NCI-H446 (cell line): ENCODE results near the gene CCDC124.

Experiments
- DNase-seq, 2 experiments: peaks; one replicate each; lab custom pipeline; 2025; lab: John Stamatoyannopoulos, UW

CCDC124 gene

DNA sequence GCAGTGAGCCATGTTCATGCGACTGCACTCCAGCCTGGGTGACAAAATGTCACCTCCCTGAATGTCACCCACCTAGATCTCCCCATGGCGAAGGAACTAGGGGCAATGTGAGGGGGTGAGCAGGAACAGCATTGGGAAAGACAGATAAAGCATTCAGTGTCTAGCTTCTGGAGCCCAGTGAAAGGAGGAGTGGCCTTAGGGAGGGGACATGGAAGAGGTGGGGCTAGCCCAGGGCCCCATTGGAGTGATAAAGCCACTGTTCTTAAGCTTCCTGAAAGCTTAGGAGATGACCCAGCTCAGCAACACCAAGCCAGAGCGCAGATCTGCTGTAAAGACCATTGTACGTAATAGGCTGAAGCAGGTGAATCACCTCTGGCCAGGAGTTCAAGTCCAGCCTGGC lies 21.1 kb downstream of the CCDC124 start:
- no peak for DNase-seq

GRCh38 chr19:17954401-17954800 lies 21.6 kb downstream of the CCDC124 start:
- DNase-seq = no peak

DNA sequence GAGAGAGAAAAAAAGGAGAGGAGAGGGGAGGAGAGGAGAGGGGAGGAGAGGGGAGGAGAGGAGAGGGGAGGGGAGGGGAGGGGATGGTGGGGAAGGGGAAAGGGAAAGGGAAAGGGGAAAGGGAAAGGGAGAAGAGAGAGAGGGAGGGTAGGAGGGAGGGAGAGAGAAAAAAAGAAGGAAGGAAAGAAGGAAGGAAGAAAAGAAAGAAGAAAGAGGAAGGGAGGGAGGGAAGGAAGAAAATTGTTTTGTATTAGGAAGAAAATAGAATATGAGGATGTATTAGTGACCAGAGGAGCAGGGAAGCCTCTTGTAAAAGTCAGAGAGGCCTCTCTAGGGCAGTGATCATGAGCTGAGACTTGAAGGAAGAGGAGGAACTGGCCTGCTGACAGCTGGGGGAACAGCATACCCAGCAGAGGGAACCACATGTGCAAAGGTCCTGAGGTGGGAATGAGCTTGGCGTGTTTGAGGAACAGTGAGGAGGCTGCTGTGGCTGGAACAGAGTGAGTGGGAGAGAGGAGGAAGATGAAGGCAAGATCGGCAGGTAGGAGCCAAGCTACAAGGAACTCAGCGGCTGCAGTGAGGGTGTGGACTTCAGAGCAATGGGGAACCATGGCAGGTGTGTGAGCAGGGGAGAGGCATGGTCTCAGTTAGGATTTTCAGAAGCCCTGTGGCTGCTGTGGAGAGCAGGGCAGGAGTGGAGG lies 24.5 kb downstream of the CCDC124 start:
- DNase-seq = no peak

DNA sequence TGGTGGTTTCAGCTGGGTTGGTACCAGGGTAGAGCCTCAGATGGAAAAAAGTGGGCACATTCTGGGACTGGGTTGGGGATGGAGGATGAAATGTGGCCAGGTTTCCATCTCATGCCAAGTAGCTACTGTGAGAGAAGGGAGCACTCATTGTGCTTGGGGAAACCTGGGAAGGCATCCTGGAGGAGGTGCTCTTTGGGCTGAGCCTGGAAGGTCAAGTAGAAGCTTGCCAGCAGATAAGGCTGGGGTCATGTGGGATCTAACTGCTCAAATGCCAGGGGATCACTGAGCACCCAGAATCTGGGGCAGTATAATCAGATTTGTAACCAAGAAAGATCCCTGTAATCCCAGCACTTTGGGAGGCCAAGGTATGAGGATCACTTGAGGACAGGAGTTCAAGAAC lies 25.1 kb downstream of the CCDC124 start:
- no peak for DNase-seq

DNA sequence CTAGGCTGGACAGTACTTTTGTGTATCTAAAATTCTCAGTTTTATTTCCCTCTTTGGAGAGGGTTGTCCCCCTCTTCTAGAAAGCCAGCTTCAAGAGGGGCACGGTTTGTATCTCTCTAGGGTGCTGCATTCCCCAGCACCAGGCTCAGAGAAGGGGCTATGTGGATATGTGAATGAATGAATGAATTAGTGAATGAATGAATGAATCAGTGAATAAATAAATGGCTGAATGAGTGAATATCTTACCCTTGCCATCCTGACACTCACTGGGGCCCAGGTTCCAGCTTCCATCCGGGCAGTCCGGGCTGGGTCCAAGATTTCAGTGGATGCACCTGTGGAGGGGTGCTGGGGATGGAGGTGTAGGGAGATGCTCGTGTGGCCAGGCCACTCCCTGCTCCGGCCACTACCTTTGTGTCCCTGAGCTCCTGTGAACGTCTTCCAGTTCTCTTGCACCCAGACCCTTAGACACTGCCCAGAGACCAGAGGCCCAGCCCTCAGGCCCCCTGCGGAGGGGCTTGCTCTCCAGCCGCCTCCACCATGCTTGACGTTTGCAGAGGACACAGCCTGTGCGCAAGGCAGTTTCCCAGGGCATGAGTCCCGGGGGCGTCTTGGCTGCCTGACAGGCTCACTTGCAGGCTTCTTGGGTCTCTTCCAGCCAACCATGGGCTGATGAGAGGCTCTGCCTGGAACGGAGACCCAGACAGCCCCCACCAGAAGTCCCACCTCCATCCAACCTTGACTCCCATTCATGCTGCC lies 31.3 kb downstream of the CCDC124 start:
- peak in 1 of 2 experiments; percentile 20 for DNase-seq

- DNase-seq = no peak
These were observed 32.7 kb downstream of the CCDC124 start for GRCh38 chr19:17965370-17966128.

GRCh38 chr19:17966129-17966483 lies 33.3 kb downstream of the CCDC124 start:
- no peak for DNase-seq

DNA sequence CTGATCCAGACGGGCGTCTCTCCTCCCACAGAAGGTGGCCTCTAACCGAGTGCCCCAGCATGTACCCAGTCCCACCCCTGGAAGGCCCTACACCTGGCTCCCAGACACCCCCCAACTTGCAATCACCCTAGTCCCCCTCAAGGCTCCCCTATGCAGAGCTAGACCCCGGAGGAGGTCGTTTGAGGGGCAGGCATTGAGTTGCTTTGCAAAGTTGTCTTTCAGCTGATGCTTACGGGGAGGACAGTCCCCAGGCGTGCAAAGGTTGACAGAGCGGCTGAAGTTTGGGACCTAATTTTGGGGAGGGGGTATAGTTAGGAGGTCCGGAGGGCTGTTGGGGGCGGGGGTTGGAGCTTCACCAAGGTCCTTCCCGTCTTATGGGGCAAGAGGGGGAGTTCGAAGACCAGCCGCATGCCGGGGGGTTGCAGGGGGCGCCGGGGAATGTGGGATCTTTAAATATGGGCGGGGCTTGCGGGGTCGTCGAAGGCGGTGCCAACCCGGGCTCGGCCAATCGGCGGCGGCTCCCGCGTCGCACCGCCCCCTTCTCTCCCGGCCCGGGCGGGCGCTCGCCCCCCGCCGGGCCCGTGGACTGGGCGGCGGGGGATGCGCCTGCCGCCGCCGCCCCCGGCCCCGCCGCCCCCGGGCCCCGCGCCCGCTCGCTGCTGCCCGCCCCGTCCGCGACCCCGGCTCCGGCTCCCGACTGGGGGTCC lies 33.9 kb downstream of the CCDC124 start, which contains the start of gene KCNN1:
Gene KCNN1, plus strand, starts transcription at position 558 of the 707 bp plus-strand sequence. CDS start 6,782 bp downstream, outside the sequence.
- DNase-seq = peak in 1 of 2 experiments; percentile 25

GRCh38 chr19:17967257-17968051 lies 34.6 kb downstream of the CCDC124 start:
- no peak for DNase-seq

GRCh38 chr19:17968362-17968761 lies 35.5 kb downstream of the CCDC124 start:
- DNase-seq = no peak

- no peak for DNase-seq
These were observed 36.4 kb downstream of the CCDC124 start for GRCh38 chr19:17969096-17969792.

GRCh38 chr19:17972230-17972629 lies 39.4 kb downstream of the CCDC124 start:
- DNase-seq = no peak

GRCh38 chr19:17973759-17974158 lies 40.9 kb downstream of the CCDC124 start:
- no peak for DNase-seq

DNA sequence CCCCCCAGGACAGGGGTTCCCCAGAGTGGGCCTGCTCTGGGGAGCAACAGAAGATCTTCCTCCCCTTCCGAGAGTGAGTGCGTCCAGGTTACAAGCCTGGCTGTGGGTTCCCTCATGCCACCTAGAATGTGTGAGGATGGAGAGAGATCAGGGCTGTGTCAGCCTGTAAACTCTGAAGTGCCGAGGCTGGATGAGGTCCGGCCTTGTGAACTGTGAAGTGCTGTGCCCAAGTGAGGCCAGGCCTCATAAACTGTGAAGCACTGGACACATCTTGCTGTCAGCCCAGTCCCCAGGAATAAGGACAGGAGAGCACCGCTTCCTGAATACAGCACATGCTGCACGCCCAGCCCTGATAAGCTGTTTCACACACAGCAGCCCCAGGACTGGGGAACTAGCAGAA lies 41.7 kb downstream of the CCDC124 start:
- DNase-seq = no peak

DNA sequence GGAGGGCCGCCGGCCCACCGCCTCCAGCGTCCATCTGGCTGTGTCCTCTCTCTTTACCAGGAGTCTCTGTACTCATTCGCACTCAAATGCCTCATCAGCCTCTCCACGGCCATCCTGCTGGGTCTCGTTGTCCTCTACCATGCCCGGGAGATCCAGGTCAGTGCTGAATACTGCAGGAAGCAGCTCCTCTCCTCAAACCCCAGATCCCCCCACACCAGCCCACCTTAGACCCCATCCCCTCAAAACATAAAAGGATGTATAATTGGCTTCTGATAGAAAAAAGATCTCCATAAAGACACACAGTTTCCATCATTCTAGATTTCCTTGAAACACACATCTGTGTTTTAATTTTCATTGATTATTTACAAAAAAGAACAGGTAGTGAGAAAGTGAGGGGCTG lies 42.2 kb downstream of the CCDC124 start:
- no peak for DNase-seq

DNA sequence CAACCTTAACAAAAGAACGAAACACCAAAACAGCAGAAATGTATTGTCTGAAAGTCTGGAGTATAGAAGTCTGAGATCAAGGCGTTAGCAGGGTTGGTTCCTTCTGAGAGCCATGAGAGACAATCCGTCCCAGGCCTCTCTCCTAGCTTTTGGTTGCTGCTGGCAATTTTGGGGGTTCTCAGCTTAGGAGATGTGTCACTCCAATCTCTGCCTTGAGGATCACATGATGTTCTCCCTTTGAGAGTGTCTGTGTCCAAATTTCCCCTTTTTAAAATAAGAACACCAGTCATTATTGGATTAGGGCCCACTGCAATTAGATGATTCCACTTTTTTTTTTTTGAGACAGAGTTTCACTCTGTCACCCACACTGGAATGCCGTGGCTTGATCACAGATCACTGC lies 44.2 kb downstream of the CCDC124 start:
- no peak for DNase-seq

GRCh38 chr19:17977488-17977887 lies 44.7 kb downstream of the CCDC124 start:
- no peak for DNase-seq

- DNase-seq = no peak
These were observed 48.8 kb downstream of the CCDC124 start for GRCh38 chr19:17981611-17982010.

- no peak for DNase-seq
These were observed 49.6 kb downstream of the CCDC124 start for GRCh38 chr19:17982430-17982829.

DNA sequence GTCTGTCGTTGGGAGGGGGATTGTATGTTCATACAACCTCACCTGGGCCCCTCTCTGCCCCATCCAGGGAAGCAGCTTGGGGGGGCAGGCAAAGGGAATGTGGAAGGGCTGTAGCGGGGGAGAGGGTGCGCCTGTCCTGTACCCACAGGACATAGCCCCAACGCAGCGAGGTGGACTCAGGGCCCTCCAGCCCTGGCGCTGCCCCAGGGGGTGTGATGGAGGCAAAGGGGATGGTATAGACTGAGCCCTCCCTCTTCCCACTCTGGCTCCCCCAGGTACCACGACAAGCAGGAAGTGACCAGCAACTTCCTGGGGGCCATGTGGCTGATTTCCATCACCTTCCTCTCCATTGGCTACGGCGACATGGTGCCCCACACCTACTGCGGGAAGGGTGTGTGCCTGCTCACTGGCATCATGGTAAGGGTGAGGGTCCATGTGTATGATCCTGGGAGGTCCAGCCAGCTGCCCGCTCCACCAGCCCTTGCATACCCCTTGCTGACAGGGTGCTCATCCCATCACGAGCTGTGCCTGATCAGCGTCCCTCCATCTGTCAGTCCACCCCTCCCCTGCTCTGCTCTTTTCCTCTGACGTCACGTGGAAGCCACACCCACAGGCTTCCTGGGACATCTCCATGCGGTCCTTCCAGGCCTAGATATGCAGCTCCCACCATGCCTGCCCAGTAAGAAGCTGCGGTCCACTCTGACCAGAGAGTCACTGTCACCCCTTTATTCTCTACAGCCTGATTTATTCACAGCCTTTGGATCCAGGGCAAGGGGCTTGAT lies 52.4 kb downstream of the CCDC124 start:
- peak in 1 of 2 experiments; percentile 21 for DNase-seq
